SKM-1 treated with dmso at 0.1 percent for 144 hours (cell line): ENCODE results near the gene ADAM15.

Experiments
- DNase-seq: peaks from one replicate; lab custom pipeline; 2025; ENCODE audit not compliant: unreplicated experiment; lab: John Stamatoyannopoulos, UW

ADAM15 gene

DNA sequence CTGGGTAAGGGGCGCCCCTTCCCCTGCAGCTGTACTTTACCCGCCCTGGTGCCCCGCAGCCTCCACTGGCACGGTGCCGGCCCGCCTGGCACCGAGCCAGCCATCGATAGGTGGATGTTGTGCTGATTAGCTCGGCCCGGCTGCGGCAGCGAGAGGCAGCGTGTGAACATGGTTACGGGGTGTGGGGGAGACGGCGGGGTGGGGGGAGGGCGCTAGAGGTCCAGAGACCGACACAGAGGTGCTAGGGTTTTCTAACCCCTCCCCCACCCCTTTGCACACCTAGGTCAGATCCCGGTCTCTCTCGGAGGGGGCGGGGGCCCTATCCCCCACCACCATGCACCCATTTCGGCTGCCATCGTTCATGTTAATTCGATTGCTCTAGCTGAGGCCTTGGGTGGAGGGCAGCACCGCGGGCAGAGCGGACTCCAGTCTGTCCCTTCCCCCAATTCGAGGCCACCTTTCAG, 19.1 kb downstream of the ADAM15 start:
- no peak for DNase-seq

DNA sequence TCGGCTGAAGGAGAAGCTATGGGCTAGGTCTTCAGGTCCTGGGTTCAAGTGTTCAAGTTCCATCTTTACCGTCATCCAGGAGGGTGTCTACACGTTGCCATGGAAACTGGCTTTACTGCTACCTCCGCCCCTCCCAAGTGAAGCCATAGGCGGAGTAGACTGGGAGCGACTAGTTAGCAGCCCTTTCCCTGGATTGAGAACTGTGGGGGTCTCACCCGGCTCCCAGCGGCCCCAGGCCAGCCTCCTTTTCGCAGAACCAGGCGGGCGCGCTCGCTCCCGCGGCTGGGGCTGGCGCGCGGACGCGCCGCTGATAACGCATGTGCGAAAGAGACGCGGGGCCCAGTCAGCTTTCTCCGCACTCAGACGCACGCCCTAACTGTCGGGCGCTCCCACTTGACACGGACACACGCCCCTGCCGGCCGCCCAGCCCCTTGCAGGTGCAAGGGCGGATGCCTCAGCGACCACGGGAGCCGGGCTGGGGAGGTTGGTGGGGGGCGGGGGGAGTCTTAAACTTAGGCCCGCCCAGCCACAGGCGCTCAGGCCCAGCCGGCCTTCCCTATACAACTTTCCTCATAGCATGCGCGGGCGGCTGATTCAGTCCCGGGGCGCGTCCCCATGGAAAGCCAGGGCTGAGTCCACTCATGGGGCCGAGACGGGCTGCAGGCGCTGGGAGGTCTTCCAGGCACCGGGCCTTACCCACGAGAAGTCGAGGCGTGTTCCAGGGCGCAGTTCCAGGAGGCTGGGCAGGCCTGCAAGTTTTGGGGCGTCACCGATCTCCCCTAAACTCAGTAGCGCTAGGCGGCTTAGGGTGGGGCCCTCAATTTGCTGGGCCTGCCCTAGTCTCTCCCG, 19.8 kb downstream of the ADAM15 start:
- DNase-seq = peak; percentile 56

DNA sequence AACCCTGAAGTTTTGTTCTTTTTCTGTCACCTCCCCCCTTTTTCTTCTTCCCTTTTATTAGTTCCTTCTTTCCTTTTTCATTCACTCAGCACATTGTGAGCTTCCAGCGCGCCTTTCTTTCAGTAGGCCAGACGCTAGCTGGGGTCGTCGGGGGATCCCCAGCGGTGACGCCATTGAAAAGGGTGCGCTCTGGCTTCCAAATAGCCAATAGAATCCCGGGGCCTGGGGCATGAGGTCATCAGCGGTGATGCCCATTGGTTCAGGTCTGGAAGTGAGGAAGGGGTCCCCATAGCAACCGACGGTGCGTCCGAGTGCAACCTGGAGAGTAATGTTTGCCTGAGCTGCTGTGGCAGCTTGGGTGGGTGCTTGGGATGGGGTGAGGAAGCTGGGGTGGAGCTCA, 20.6 kb downstream of the ADAM15 start:
- no peak for DNase-seq

DNA sequence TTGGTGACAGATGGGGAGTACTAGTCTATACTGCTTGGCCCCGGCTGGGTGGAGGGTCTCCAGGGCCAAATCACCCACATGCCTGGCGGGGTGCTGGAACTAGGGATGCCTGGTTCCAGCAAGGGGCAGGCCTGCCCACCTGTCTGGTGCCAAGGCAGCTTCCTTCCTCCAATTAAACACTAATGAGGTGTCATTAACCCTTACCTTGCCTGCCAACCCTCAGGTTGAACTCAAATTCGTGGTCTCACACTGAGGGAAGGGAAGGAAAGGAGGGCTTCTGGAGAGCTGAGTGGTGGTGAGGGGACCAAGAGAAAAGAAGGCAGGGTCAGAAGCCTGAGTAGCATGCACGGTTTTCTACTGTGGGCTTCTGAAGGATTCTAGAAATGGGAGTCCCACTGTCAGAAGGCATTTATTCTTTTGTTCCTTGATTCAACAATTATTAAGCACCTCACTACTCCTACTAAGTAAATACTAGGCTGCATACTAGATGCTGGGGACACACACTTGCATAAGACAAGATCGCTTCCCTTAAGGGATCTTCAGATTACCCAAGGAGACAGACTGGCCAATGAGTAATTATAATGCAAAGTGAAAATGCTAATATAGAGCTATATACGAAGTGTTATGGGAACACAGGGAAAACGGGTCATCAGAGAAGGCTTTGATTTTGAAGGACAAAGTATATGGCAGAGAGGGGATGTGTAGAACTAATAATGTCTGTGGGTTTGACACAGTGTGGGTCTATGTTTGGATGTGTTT, 21.6 kb downstream of the ADAM15 start:
- DNase-seq = no peak

DNA sequence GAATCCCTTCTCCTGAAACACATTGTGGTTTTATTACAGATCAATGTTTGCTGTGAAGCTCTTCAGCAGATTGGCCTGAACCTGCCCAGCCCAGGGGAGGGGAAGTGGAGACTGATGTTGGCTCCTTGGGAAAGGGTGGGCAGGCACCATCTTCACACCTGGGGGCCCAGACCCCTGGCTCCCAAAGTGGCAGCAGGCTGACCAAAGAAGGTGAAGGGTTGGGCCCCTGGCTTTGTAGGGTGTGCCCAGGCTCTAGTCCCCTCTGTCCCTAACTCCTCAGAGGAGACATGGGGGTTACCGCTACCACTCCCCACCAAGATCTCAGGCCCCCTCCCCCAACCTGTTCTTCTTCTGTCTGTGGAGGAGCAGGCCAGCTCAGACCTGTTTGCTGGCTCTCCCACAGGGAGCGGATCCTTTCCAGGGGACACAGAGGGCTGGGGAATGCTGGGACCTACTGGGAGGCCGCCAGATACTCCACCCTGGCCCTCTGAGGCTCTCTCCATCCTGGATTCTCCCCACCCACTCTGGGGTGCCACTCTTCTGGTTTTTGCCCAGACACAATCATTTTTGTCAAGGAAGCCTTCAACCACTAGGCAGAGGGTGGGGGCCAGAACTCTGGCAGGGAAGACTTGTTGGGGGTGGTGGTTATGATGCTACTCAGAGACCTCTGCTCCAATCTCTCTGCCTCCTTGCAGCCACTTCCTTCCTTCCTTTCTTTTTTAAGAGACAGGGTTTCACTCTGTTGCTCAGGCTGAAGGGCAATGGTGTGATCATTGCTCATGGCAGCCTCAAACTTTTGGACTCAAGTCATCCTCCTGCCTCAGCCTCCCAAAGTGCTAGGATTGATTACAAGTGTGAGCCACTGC, 22.5 kb downstream of the ADAM15 start:
- DNase-seq = no peak

DNA sequence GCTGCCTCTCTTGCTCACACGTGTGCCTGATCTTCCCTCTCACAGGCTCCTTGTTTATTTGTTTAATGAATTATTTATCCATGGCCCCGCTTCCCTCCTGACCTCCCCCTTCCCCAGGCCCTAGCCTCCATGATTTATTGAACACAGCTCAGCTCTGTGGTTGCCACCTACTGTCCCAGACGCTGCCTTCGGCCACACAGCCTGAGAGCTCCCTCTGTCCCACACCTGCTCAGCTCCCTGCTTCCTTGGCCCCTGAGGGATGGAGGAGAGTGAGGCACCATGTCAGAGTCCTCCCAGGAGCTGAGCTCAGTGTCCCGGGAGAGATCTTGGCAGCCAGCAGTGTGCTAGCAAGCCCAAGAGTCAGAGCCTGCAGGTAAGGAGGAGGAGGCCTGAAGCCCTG, 24.4 kb downstream of the ADAM15 start:
- no peak for DNase-seq

DNA sequence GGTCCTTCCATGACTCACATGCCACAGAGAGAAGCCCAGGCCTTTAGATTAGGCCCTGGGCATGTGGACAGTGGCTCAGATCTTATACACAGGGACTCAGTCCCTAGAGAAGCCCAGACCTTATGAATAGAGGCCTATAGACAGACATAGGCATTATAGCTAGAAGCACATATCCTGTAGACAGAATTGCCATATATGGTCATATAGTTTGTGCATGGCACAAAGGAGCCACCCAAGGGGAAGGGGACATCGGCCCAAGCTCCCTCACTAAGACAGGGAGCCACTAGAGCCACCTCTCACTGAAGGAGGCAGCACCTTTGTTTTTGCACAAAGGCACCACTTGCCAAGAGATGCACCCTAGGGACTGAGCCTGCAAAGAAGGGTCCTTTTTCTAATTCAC, 25.3 kb downstream of the ADAM15 start:
- DNase-seq = no peak

DNA sequence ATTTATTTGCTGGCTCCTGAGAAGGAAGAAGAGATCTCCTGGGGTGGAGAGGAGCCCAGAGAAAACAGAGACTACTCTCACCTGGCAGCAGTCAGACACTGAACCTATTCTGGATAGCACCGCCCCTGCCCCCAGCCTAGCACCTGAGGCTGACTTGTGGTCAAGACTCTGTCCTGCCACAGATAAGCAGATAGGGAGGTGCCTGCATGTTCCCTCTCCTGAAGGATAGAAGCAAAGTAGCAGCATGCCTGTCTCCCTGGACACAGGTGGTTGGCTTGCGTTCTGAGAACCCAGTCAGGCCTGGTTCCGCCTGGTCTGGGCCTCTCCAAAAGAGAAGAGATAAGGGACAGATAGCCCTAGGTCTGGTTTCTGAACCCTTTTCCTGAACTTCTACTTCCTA, 26.2 kb downstream of the ADAM15 start:
- no peak for DNase-seq

DNA sequence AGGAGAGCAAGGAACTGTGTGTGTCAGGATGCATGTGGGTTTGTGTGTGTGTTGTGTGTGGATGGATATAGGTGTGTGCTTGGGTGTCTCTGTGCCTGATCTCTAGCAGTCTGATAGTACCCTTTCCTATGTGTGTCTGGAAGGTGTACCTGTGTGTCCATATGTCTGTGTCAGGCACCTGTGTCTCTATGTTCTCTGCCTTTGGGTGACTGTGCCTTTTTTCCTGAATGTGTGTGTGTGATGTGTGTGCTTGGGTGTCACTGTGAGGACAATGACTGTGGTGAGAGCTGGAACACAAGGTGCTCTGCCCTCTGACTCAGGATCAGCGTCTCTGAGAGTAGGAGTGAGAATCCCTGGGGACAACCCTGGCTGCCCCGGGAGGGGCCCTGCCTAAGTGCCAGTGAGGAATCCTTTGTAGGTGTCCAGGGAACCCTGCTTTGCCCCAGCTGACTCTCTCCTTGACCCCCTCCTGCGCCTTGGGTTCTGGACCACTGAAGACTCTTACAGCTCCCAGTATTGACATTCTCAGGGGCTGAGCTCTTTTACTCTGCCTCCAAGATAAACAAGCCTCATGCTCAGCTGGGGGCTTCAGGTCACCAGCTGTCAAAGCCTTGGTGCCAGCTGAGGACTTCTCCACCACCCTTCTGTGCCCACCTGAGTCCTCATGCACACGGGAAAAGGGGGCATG, 26.8 kb downstream of the ADAM15 start:
- no peak for DNase-seq

DNA sequence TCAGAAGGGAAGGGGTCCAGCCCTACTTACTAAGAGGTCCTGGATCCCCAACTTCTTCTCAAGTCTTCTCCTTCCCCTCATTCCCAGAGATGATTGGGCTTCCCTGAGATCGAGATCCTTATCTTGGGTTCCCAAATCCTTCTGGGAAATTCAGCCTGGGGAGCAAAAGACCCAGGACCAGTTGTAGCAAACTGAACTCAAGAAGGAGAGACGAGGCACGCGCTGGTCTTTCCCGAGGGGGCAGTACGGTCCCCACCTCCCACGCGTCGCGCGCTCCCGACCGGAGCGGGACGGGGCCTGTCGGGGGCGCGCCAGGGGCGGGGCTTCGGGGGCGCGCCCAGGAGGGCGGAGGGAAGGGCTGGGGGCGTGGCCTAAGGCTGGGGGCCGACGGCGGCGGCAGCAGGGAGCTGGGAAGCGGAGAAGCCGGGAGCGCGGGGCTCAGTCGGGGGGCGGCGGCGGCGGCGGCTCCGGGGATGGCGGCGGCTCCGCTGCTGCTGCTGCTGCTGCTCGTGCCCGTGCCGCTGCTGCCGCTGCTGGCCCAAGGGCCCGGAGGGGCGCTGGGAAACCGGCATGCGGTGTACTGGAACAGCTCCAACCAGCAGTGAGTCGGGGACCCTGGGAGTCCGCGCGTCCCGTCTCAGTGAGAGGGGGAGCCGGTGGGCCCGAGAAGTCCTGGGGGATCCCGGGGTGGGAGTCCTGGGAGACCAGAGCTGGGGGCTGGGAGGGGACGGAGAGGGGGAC, 27.5 kb downstream of the ADAM15 start, which contains the start of gene EFNA3:
Gene EFNA3, plus strand, starts transcription at position 369 of the 741 bp plus-strand sequence. Its CDS starts 105 bp downstream, at position 474.
- DNase-seq = peak; percentile 56

DNA sequence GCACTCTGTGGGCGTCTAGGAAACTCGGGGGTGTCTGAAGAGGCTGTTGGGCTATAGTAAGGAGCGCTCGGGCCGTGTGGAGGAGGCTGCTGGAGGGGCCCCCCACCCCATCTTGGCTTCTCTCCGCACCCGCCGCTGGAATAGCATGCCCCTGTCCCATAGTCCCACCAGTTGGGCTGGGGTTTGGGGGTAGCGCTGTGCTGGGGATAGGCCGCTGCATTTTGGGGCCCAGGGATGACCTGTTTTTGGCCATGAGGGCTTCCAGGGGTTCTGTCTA, 28.0 kb downstream of the ADAM15 start:
- no peak for DNase-seq

DNA sequence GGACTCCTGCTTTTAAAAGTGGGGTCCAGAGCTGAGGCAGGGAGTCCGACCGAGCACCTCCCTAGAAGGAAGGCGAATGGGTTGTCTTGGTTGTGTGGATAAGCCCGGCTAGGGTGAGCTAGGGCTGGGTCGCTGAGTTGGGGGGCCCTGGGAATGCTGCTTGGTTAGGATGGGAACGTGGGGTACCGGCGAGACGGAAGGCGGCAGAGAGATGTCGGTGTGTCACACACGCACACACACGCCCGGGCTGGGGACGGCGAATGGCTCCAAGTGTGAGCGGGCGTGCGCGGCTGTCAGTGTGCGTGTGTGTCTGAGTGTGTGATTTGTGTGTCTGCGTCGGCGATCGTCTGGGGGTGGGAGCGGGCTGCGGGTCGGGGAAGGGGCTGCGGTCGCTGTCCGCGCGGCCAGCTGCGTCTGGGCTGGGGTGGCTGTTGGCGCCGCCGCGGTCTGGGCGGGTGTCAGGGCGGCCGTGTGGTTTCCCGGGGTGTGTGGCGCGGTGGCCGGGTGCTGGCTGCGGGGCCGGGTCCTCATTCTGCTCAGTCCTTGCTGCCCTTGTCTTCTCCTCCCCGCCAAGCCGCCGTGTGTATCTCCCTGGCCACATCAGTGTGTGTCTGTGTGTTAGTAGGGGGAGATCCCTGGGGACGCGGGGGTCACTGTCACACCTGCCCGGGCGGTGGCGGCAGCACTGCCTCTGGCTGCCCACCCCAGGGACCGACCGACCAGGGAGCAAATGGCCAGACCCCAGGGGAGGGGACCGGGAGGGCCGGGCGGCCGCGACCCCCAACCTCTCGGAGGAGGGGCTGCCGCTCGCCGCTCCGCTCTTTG, 28.6 kb downstream of the ADAM15 start:
- DNase-seq = no peak

DNA sequence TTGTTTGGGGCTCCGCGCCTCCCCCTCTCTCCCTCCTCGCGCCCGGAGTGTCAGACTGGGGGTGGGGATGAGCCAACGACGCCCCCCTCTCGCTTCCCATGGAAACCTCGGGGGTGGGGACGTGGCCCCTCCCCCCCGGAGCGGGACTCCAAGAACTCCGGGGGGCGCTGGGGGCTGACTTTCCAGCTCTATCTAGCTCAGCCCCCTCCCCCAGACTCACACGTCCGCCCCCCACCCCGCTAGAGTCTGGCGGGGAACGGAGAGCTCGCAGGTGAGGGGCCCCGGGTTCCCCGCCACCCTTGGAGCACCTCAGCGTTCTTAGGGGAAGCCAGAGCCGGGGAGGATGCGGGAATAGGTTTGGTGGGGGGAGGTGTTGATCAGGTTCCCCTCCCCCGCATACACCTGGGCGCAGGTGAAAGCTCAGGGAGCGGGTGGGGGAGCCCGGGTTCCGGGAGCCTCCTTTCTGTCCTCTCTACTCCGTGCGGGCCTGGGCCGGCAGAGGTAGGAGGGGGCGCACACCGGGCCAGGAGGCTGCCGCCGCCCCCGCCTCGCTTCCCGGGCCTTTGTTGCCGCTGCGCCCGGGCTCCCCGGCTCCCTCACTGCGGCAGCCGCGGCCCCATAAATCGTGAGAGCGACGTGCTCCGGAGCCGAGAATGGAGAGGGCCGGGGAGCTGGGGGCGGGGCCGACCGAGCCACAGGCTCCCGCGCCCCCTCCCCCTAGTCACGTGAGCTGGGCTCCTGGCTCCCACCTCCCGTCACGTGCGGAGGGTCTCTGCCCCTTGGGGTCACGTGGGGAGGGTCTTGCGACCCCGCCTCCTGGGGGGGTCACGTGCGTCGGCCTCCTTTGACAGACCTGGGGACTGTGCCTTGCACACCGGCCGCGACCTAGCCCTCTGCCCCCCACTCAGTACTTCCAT, 29.5 kb downstream of the ADAM15 start:
- DNase-seq = no peak

DNA sequence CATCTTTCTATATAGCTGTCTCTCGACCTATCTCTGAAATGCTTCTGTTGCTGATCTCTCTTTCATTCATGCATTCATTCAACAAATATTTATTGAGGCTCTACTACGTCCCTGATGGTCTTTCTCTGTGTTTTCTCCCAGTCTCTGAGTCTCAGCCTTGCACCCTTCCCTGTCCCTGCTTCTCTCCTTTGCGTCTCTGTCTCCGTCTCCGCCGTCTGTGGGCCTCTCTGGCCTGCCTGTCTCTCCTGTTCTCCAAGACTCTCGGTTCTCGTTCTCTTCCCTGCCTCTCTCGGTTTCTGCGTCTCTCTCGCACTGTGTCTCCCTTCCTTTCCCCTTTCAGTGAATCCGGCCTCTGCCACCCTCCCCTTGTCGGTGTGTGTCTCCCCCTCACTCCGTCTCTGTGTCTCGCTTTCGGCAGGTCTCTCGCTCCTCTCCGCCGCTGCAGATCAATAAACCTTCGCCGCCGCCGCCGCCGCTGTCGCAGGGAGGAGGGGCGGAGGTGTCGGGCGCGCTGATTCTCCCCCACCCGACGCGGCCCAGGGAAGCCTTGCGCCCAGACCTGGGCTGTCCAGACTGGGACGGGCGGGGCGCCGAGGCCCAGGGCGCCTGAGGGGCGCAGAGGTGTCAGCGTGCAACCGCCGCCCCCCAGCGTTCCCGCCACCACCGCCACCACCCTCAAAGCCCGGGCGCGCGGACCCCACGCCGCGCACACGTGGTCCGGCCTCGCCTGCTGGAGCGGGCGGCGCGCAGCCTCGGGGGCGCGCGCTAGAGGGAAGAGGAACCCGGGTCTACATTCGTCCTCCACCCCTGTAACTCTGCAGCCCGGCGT, 30.6 kb downstream of the ADAM15 start:
- DNase-seq = no peak

DNA sequence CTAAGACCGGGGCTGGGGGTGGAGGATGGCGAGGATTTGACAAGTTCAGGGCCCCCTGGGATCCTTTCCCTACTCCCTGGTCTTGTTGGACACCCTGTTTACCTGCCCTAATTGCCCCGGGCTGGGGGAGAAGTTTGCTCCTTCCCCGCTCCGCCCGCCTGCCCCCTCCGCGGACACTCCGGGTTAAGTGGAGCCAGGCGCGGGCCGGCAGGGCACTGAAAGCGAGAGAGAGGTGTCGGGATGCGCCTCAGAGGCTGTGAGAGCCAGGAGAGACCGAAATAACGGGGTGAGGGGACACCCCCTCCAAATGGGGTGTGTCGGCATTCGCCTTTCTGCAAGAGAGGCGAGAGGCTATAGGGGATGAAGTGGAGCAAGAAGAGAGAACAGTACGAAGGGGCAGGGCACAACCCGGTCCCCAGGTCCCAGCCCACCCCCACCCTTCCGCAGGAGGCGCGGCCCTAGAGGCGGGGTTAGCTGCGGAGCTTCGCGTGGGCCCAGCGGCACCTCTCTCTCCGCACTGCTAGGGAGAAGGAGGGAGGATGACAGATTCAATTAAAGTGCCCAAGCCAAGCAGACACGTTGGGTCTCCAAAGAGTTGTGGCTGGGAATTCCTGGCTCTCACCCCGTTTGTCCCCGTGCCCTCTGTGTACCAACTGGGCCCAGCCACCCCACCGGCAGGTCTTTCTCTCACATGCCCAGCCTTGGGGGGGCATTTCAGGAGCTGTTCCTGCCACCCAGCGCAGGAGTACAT, 31.4 kb downstream of the ADAM15 start:
- DNase-seq = no peak

DNA sequence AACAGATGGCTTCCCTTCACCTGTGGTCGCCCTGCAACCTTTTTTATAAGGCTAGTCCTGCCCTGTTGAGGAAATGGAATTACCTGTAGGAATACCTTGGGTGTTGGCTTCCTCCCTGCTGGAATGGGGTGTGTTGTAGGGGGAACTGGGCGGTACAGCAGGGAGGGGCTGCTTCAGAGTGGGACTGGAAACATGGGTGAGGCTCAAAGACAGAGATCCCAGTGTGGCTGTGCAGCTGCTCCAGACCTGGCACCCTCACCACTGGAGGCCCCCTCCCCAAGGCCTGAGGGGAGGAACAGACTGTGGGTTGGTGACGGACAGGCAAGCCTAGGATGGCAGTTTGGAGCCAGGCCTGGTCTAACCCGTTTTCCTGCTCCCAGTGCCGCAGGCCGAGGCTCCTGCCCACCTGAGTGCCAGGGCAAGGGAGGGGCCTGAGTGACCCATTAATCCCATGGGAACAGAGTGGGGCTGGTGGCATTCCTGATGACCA, 32.0 kb downstream of the ADAM15 start:
- no peak for DNase-seq
